Measurements from ENCODE around the gene ETV4.

The ETV4 gene

GRCh38 chr17:43560461-43561427, 14.6 kb upstream of the ETV4 start:
- DNase-seq (ENCODE audit: low read depth in 1 of 2, low spot score in 1 of 2), result no peak
- no peak overlapping the region for H3K27ac ChIP-seq (replicated peaks)

GRCh38 chr17:43559161-43559816, 13.1 kb upstream of the ETV4 start:
- Histone ChIP-seq H3K4me3 (replicated peaks; ENCODE audit: insufficient read depth, low read length) (no peak overlapping the region), H3K27me3 (ENCODE audit: insufficient read depth, poor library complexity, severe bottlenecking) (peaks cover 2% of the 10 kb centered on the region), H3K27ac (replicated peaks) (no peak overlapping the region)
- no peak for TF ChIP-seq GABPA (IDR thresholded peaks at IDR 0.05; ENCODE audit: low read depth)
- no peak for TF ChIP-seq CTCF (IDR thresholded peaks at IDR 0.05; ENCODE audit: insufficient read depth, low read length)
- no peak for TF ChIP-seq POLR2AphosphoS5 (IDR thresholded peaks at IDR 0.05; ENCODE audit: low read depth)
- no peak for TF ChIP-seq REST (IDR thresholded peaks at IDR 0.05; ENCODE audit: insufficient replicate concordance, low read depth)
- no peak for TF ChIP-seq SPI1 (IDR thresholded peaks at IDR 0.05; ENCODE audit: borderline replicate concordance, low read depth)
- no peak for DNase-seq (ENCODE audit: low read depth in 1 of 2, low spot score in 1 of 2)

More at GRCh38 chr17:43560461-43561427, 14.6 kb upstream of the ETV4 start:
- no peak for TF ChIP-seq CTCF (IDR thresholded peaks at IDR 0.05; ENCODE audit: insufficient read depth, low read length)
- no peak for TF ChIP-seq REST (IDR thresholded peaks at IDR 0.05; ENCODE audit: insufficient replicate concordance, low read depth)
- no peak for TF ChIP-seq SPI1 (IDR thresholded peaks at IDR 0.05; ENCODE audit: borderline replicate concordance, low read depth)
- no peak for TF ChIP-seq POLR2AphosphoS5 (IDR thresholded peaks at IDR 0.05; ENCODE audit: low read depth)
- TF ChIP-seq GABPA (IDR thresholded peaks at IDR 0.05; ENCODE audit: low read depth), result no peak
- Histone ChIP-seq H3K4me3 (replicated peaks; ENCODE audit: insufficient read depth, low read length) (no peak overlapping the region), H3K27me3 (ENCODE audit: insufficient read depth, poor library complexity, severe bottlenecking) (peaks cover 2% of the 10 kb centered on the region)

- TF ChIP-seq REST (IDR thresholded peaks at IDR 0.05; ENCODE audit: insufficient replicate concordance, low read depth), result no peak
- no peak for TF ChIP-seq POLR2AphosphoS5 (IDR thresholded peaks at IDR 0.05; ENCODE audit: low read depth)
- no peak for TF ChIP-seq GABPA (IDR thresholded peaks at IDR 0.05; ENCODE audit: low read depth)
- TF ChIP-seq CTCF (IDR thresholded peaks at IDR 0.05; ENCODE audit: insufficient read depth, low read length), result no peak
- no peak for TF ChIP-seq SPI1 (IDR thresholded peaks at IDR 0.05; ENCODE audit: borderline replicate concordance, low read depth)
- no peak overlapping the region for H3K4me3 ChIP-seq (replicated peaks; ENCODE audit: insufficient read depth, low read length)
- peaks cover 2% of the 10 kb centered on the region for H3K27me3 ChIP-seq (ENCODE audit: insufficient read depth, poor library complexity, severe bottlenecking)
- DNase-seq (ENCODE audit: low read depth in 1 of 2, low spot score in 1 of 2), result no peak
- H3K27ac ChIP-seq (replicated peaks), result no peak overlapping the region
Measured at GRCh38 chr17:43558805-43559160, 12.6 kb upstream of the ETV4 start.
